Measurements from ENCODE around the gene IL6. TPM values are rescaled to one million over a fixed set of nuclear protein-coding genes. Genes with fewer than 3 reads are reported as not detected.

Gene IL6
- total RNA-seq, 1 experiment from 2014 or later, result 0.85 TPM

GRCh38 chr7:22725585-22725984, 1.4 kb upstream of the IL6 start:
- Histone ChIP-seq H3K4me2 (ENCODE audit: insufficient read depth, insufficient read length, low read length) (no peak overlapping the region), H2BK120ac (ENCODE audit: low read depth, low read length, poor library complexity, severe bottlenecking) (no peak overlapping the region), H3K56ac (ENCODE audit: insufficient read length, low read depth, low read length) (no peak overlapping the region), H4K5ac (ENCODE audit: insufficient read length, low read depth, low read length) (peak overlapping the region; percentile 25), H3K4ac (ENCODE audit: low read depth, low read length) (no peak overlapping the region), H3K14ac (ENCODE audit: insufficient read depth, low read length) (no peak overlapping the region), H3K18ac (ENCODE audit: insufficient read length, low read depth, low read length) (peak overlapping the region; percentile 51), H3K27ac (ENCODE audit: insufficient read length, low read depth, low read length) (no peak overlapping the region), H3K79me1 (ENCODE audit: insufficient read depth, low read depth, low read length, poor library complexity, severe bottlenecking) (no peaks in the 10 kb centered on the region), H3K9me3 (ENCODE audit: control insufficient read depth, low read depth, low read length) (no peaks in the 10 kb centered on the region), H3K79me2 (ENCODE audit: insufficient read depth, low read length) (no peaks in the 10 kb centered on the region), H2BK12ac (ENCODE audit: insufficient read length, low read depth, low read length) (peak overlapping the region; percentile 71), H3T11ph (ENCODE audit: low read length) (peak overlapping the region; percentile 78), H4K20me1 (ENCODE audit: control insufficient read depth, insufficient read depth, insufficient read length) (no peaks in the 10 kb centered on the region), H3K23me2 (ENCODE audit: insufficient read length, low read depth, low read length, poor library complexity, severe bottlenecking) (peaks cover 2% of the 10 kb centered on the region), H4K91ac (ENCODE audit: insufficient read length, low read depth, low read length) (no peak overlapping the region), H3K4me1 (ENCODE audit: insufficient read depth, low read length) (peaks cover 3% of the 10 kb centered on the region; the same call in 1 of the 2 replicates), H2BK5ac (ENCODE audit: insufficient read length, low read length) (no peak overlapping the region), H2AFZ (ENCODE audit: low read length) (no peak overlapping the region), H2AK5ac (ENCODE audit: insufficient read length, low read length) (no peak overlapping the region), H3K9ac (ENCODE audit: extremely low read depth, insufficient read length, low read length) (no peak overlapping the region), H3K27me3 (ENCODE audit: insufficient read depth, low read length) (no peaks in the 10 kb centered on the region), H2BK20ac (ENCODE audit: low read depth, low read length, poor library complexity, severe bottlenecking) (no peak overlapping the region), H3K23ac (ENCODE audit: insufficient read length, low read depth, low read length) (no peak overlapping the region), H2BK15ac (ENCODE audit: low read depth, low read length) (no peak overlapping the region), H4K8ac (replicated peaks; ENCODE audit: insufficient read length, low read depth, low read length) (no peak overlapping the region)
- WGBS (ENCODE audit: extremely low coverage, insufficient read length, low lambda C conversion rate), result no CpG with 5 or more reads among the region's 9 CpGs
- TF ChIP-seq CTCF (conservative IDR thresholded peaks at IDR 0.05), result peak; percentile 28; the same call in 2 of the 3 replicates
- Mint-ChIP-seq H3K4me3 (no peak overlapping the region), H3K27me3 (ENCODE audit: low read depth) (peaks cover 3% of the 10 kb centered on the region), H3K27ac (no peak overlapping the region), H3K4me1 (peaks cover 16 to 35% of the 10 kb centered on the region in 2 experiments), H3K36me3 (ENCODE audit: insufficient read depth in 1 of 3, low read depth in 3 of 3) (no peaks in the 10 kb centered on the region), H3K9me3 (no peaks in the 10 kb centered on the region)
- DNase-seq, result no peak

Data from H9 (cell line).